Urinary bladder (tissue), 4 donors: ENCODE data around the gene NHERF1. TPM values are rescaled to one million over a fixed set of nuclear protein-coding genes. Genes with fewer than 3 reads are reported as not detected.

Source experiments
- DNase-seq: peaks from one replicate; pipeline ENCODE4 v3.0.0-alpha.2; 2015; ENCODE audit errors: extremely low spot score
- H3K27ac ChIP-seq: one replicate; pipeline ENCODE4 v1.5.1; 2013; ENCODE audit warnings: low read depth, mild to moderate bottlenecking, moderate library complexity
- H3K36me3 ChIP-seq: one replicate; pipeline ENCODE4 v1.6.1; 2013; ENCODE audit warnings: mild to moderate bottlenecking, moderate library complexity; ENCODE audit not compliant: insufficient read depth
- H3K4me1 ChIP-seq: one replicate; pipeline ENCODE4 v1.6.1; 2013; ENCODE audit warnings: mild to moderate bottlenecking, moderate library complexity; ENCODE audit not compliant: insufficient read depth
- H3K4me3 ChIP-seq: one replicate; pipeline ENCODE4 v1.5.1; 2013; ENCODE audit warnings: low read depth, low read length
- WGBS: extraction: QIAGEN DNeasy Blood & Tissue Kit; methylation state at CpG from one replicate; pipeline ENCODE4 v1.1.7; 2013; 5-methylcytosine and 5-hydroxymethylcytosine counted together
- polyA plus RNA-seq: library from polyadenylated mRNA; stranded (reverse); fragments of 200-250 nt; gene quantifications from one replicate; pipeline ENCODE4 v1.2.3, GENCODE V29; 2013
- total RNA-seq: library from RNA; depleted of rRNA; stranded (reverse); fragments of >200 nt; gene quantifications from one replicate; pipeline ENCODE4 v1.2.3, GENCODE V29; 2014
- donor health status: healthy with polysubstance abuse.
- donor health status: healthy.

The NHERF1 gene
- total and polyA plus RNA-seq, 2 donors: 8.5 to 16.7 TPM

DNA sequence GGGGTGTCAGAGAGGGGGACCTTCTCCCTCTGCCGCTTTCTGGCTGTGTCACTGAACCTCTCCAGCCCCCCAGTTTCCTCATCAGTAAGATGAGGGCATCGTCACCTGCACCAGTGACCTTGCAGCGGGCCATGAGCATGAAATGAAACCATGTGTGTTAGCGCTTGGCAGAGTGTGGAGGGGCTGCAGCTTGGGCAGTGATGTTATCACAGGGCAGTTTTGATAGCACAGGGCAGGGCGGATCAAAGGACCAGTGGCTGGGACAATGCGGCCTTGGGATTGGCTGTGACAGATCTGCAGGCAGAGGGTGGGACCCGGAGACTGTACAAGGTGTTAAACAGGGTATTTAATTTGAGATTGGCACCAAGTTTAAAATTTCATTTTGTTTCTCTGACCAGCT lies 66.6 kb downstream of the NHERF1 start:
- H3K4me3 ChIP-seq: no peak overlapping the region

DNA sequence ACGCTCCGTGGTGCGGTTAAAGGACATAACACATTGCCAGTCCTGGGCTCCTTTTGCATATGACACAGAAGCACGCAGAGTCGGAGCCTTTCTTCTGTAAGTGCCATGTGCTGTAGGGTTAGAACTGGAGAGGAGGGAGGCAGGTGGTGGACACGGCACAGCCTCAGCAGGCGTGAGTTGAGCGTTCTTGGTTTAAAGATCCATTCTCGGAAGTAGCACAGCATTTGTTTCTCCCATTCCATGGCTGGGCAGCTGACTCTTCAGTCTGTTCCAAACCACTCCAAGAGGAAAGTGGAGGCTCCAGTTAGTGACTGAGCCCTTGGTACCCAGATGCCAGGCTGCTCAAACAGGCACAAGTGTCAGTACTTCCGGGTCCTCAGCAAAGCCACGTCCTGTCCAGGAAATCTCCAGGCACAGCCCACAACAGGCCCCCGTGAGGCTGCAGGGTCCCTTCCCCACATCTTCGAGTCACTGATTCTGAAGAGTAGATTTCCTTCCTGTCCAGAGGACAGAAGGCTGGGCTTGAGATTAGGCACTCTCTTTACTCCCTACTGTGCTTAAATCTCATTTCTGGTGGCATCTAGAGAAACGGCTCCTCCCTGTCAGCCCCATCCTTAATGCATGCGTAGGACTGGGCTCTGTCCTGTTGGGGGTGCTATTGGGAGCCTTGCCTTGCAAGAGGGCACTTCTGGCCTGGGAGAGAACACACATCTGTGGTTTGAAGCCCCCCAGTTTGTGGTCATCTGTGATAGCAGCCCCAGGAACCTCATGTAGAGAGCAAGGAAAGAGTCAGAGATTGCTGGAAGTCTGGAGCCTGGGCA lies 67.3 kb downstream of the NHERF1 start:
- no peaks in the 10 kb centered on the region for H3K4me1 ChIP-seq
- no peak overlapping the region for H3K4me3 ChIP-seq
- 85% methylated on average over 15 of the region's 15 CpGs for WGBS
- DNase-seq: no peak
- H3K36me3 ChIP-seq: no peaks in the 10 kb centered on the region
- H3K27ac ChIP-seq: no peak overlapping the region

More for the DNA sequence above, 66.6 kb downstream of the NHERF1 start:
- Histone ChIP-seq H3K4me1 (no peaks in the 10 kb centered on the region), H3K36me3 (no peaks in the 10 kb centered on the region), H3K27ac (no peak overlapping the region)
- no peak for DNase-seq
- 96% methylated on average over 7 of the region's 7 CpGs for WGBS

DNA sequence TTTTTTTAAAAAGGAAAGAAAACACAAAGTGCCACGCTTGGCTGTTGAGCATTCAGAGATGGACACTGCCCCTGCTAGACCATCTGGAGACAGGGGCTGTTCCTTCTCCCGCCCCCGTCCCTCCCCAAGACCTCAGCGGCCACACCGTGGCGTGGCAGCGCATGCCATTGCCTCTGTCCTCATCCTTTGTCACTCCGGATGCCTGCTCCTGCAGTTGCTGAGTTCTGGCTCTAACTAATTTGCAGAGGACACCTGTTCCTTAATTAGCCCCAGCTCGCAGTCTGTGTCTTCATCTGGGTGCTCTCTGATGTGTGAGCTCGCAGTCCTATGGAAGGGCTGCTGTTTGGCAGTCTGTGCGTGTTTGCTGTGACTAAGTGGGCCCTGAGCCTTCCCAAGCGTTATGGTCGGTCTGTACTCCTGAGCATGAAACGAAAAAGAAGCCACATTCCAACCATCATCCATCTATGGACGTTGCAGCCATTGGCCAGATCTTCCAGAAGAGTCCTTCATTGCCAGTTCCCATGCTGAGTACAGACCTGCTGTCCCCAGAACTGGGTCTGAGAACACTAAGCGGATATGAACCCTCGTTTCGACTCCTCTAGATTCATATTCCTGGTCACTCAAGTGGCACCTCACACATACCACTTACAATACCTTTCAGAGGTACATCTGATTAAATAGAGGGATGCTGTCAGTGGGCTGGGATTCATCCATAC lies 68.6 kb downstream of the NHERF1 start:
- no peaks in the 10 kb centered on the region for H3K4me1 ChIP-seq
- no peaks in the 10 kb centered on the region for H3K36me3 ChIP-seq
- WGBS: 88% methylated on average over 18 of the region's 18 CpGs
- no peak for DNase-seq
- H3K27ac ChIP-seq: no peak overlapping the region
- no peak overlapping the region for H3K4me3 ChIP-seq

DNA sequence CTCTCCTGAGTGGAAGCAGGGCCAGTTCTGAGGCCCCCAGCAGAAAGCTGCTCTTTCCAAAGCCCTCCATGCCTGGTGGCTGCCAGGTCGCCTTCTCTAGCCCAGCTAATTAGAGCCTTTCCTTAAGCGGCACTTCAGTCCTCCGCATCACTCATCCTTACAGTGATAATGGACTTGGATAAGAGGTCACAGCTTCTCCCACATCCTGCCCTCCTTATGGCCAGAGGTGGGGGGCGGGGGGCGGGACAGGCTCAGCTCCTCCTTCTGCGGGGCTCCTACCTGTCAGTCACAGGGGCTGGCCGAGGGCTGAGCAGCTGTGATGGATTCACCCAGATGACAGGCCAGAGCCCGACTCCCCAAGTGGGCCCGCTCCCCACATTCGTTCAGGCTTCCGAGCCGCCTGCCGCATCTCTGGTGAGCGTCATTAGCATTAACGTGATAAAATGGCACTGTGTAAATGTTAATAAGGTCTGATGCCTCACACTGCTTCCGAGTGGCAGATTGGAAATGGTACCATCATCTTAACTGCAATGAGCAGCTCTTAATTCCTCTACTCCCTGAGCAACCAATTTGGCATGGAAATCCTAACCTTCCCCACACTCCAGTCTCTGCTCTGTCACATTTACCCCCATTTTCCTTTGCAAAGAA lies 70.0 kb downstream of the NHERF1 start:
- H3K4me1 ChIP-seq: no peaks in the 10 kb centered on the region
- 89% methylated on average over 16 of the region's 16 CpGs for WGBS
- no peak overlapping the region for H3K27ac ChIP-seq
- DNase-seq: no peak
- H3K4me3 ChIP-seq: no peak overlapping the region
- H3K36me3 ChIP-seq: no peaks in the 10 kb centered on the region

Other genes starting within 250 kb of the NHERF1 start
- not detected for gene CD300LB, start 217.2 kb upstream of the NHERF1 start, total RNA-seq
- gene CD300LB, start 217.2 kb upstream of the NHERF1 start, polyA plus RNA-seq: 0.46 TPM
- 0.69 TPM for gene CD300C, start 202.5 kb upstream of the NHERF1 start, total RNA-seq
- gene CD300C, start 202.5 kb upstream of the NHERF1 start, polyA plus RNA-seq: 2.3 TPM
- not detected for gene CD300H, start 181.1 kb upstream of the NHERF1 start, total RNA-seq
- gene CD300H, start 181.1 kb upstream of the NHERF1 start, polyA plus RNA-seq: 0.18 TPM
- gene CD300LD, start 156.3 kb upstream of the NHERF1 start, total RNA-seq: not detected
- not detected for gene CD300LD, start 156.3 kb upstream of the NHERF1 start, polyA plus RNA-seq
- 0.42 TPM for gene CD300E, start 124.9 kb upstream of the NHERF1 start, total RNA-seq
- 2.1 TPM for gene CD300E, start 124.9 kb upstream of the NHERF1 start, polyA plus RNA-seq
- gene CD300LF, start 35.7 kb upstream of the NHERF1 start, total RNA-seq: 0.63 TPM
- 1.3 TPM for gene CD300LF, start 35.7 kb upstream of the NHERF1 start, polyA plus RNA-seq
- gene RAB37, start 11.4 kb upstream of the NHERF1 start, total RNA-seq: 3.2 TPM
- gene RAB37, start 11.4 kb upstream of the NHERF1 start, polyA plus RNA-seq: 6.7 TPM
- 20.7 TPM for gene NAT9, start 27.7 kb downstream of the NHERF1 start, total RNA-seq
- gene NAT9, start 27.7 kb downstream of the NHERF1 start, polyA plus RNA-seq: 33.3 TPM
- 1.9 TPM for gene GRIN2C, start 111.3 kb downstream of the NHERF1 start, total RNA-seq
- gene GRIN2C, start 111.3 kb downstream of the NHERF1 start, polyA plus RNA-seq: 0.47 TPM
- gene FDXR, start 124.4 kb downstream of the NHERF1 start, total RNA-seq: 3.7 TPM
- gene FDXR, start 124.4 kb downstream of the NHERF1 start, polyA plus RNA-seq: 12.3 TPM
- 0.48 TPM for gene FADS6, start 145.0 kb downstream of the NHERF1 start, total RNA-seq
- gene FADS6, start 145.0 kb downstream of the NHERF1 start, polyA plus RNA-seq: 0.96 TPM
- 0.53 TPM for gene USH1G, start 174.6 kb downstream of the NHERF1 start, total RNA-seq
- 0.16 TPM for gene USH1G, start 174.6 kb downstream of the NHERF1 start, polyA plus RNA-seq
- gene OTOP2, start 175.6 kb downstream of the NHERF1 start, total RNA-seq: not detected
- not detected for gene OTOP2, start 175.6 kb downstream of the NHERF1 start, polyA plus RNA-seq
- not detected for gene OTOP3, start 187.3 kb downstream of the NHERF1 start, total RNA-seq
- not detected for gene OTOP3, start 187.3 kb downstream of the NHERF1 start, polyA plus RNA-seq
- 5.7 TPM for gene HID1, start 224.1 kb downstream of the NHERF1 start, total RNA-seq
- 13.4 TPM for gene HID1, start 224.1 kb downstream of the NHERF1 start, polyA plus RNA-seq
- 4.8 TPM for gene CDR2L, start 239.0 kb downstream of the NHERF1 start, total RNA-seq
- 14.2 TPM for gene CDR2L, start 239.0 kb downstream of the NHERF1 start, polyA plus RNA-seq